Activated CD4-positive, alpha-beta T cell treated with anti-CD3 and anti-CD28 coated beads, Interleukin-2, amount 10 ng/mL, durations not matched to agents 7 days and 5 days (primary cell): ENCODE measurements around the gene MACC1. TPM values are rescaled to one million over a fixed set of nuclear protein-coding genes. Genes with fewer than 3 reads are reported as not detected.
"Not testable (repeated sequence)": the region's sequence is repeated elsewhere in the genome, so short reads cannot be mapped to it uniquely, and the experiment has no call there.

Source experiments
- CTCF ChIA-PET: fragments of 350-600 bp; sonication (Branson Sonifier 250); formaldehyde crosslinking; loops from one replicate; lab custom pipeline; 2021; ENCODE audit warnings: antibody characterized with exemption; lab: Charles Lee
- POLR2A ChIA-PET: fragments of 350-600 bp; sonication (Branson Sonifier 250); formaldehyde crosslinking; loops from one replicate; lab custom pipeline; 2021; ENCODE audit warnings: antibody characterized with exemption; lab: Charles Lee
- DNase-seq: peaks from one replicate; pipeline ENCODE4 v3.0.0-alpha.2; 2020
- H3K27ac Mint-ChIP-seq: one replicate; pipeline ENCODE4 v1.8.0; 2021; ENCODE audit warnings: mild to moderate bottlenecking, moderate library complexity, mixed read lengths
- H3K27me3 Mint-ChIP-seq: one replicate; pipeline ENCODE4 v1.8.0; 2021; ENCODE audit warnings: mixed read lengths
- H3K36me3 Mint-ChIP-seq: one replicate; pipeline ENCODE4 v1.8.0; 2021; ENCODE audit warnings: low read depth, mixed read lengths
- H3K4me1 Mint-ChIP-seq: one replicate; pipeline ENCODE4 v1.8.0; 2021; ENCODE audit warnings: mixed read lengths
- H3K4me3 Mint-ChIP-seq: one replicate; pipeline ENCODE4 v1.8.0; 2021; ENCODE audit warnings: mild to moderate bottlenecking, moderate library complexity, mixed read lengths
- H3K9me3 Mint-ChIP-seq: one replicate; pipeline ENCODE4 v1.8.0; 2021; ENCODE audit warnings: mixed read lengths
- total RNA-seq, 2 experiments: library from RNA; stranded (reverse); gene quantifications; one replicate each; pipeline ENCODE4 v1.2.3, GENCODE V29; 2021

MACC1 gene
- total RNA-seq, 2 experiments from 2014 or later = 0.06 to 0.22 TPM

DNA sequence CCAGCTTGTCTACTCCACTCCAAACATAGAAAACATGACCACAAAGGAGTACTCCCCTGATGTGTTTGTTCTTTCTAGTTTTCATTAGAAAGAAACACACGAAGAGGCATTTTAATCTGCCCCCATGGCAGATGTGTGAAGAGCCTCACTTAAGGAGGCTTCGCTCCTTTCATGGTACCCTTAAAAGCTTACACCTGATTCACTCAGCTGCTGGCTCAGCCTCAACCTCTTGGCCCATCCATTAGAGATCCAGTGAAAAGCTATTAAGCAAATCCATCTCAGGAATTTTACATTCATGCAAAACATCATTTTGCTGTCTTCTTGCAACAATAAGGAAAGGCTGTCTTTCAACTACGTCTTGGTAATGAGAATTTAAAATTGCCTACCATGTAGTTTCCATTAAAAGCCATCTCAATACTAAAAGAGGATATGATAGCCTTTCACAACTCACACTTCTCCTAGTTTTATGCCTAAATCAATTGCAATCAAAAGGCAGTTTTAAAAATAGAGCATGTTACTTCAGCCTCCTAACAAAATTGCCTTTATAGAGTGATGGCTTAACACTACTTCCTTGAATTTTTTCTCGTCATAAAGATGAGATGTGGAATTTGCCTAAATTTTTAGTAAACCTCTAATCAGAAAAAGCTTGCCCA is 22.7 kb downstream of the MACC1 start:
- Mint-ChIP-seq H3K9me3 (no peaks in the 10 kb centered on the region), H3K4me1 (peaks cover 3% of the 10 kb centered on the region), H3K27me3 (no peaks in the 10 kb centered on the region), H3K4me3 (no peak overlapping the region), H3K27ac (no peak overlapping the region), H3K36me3 (no peaks in the 10 kb centered on the region)
- CTCF ChIA-PET = no interaction called here
- DNase-seq = no peak
- POLR2A ChIA-PET = no interaction called here

DNA sequence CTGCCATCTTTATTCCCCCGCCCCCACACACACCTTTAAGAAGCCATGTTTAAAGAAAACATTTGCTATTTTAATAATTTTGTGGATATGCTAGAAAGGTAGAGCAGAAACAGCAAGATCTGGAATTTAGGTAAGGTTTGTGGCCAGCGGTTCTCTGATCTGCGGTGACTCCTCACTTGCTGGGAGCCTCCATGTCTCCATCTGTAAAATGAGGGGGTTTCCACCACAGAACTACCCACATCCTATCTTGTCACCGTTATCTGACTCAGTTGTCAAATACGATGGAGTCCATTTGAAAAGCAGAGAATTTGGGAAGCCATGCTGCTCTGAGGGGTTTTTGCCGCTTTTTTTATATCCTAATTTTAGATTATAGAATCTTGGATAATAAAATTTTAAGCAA is 23.3 kb downstream of the MACC1 start:
- Mint-ChIP-seq H3K27ac (no peak overlapping the region), H3K4me1 (no peaks in the 10 kb centered on the region), H3K9me3 (no peaks in the 10 kb centered on the region), H3K27me3 (no peaks in the 10 kb centered on the region), H3K4me3 (no peak overlapping the region), H3K36me3 (no peaks in the 10 kb centered on the region)
- ChIA-PET POLR2A (no interaction called here), CTCF (no interaction called here)
- no peak for DNase-seq

DNA sequence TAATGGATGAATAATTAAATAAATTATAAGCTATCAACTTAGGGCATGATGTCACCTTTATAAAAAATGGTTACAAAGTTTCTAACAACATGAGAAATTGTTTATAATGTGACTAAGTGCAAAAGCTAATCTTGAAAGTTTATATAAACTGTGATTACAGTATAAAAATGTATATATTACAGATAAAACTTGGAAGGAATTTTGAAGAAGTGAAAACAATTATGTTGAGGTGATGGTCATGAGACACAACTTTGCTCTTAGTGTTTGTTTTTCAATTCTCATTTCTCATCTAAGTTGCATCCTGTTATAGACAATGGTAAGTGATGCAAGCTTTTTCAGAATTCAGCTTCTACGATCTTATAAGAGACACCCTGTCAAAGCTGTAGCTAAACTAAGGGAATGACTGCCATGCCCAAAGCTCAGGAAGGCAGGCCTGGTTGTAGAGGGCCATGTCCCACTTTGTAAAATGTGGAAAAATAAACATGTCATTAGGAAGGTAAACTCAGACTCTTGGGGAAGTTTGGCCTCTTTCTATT is 23.9 kb downstream of the MACC1 start:
- H3K36me3 Mint-ChIP-seq = no peaks in the 10 kb centered on the region
- no peaks in the 10 kb centered on the region for H3K9me3 Mint-ChIP-seq
- DNase-seq = no peak
- H3K27me3 Mint-ChIP-seq = no peaks in the 10 kb centered on the region
- H3K27ac Mint-ChIP-seq = no peak overlapping the region
- ChIA-PET POLR2A (no interaction called here), CTCF (interaction anchor here (0.6 to 0.7 kb wide), 3 partner anchors 13 to 479 kb away, joined by 3 to 9 read pairs (median 3); no protein-coding TSS in a partner anchor)
- H3K4me1 Mint-ChIP-seq = no peaks in the 10 kb centered on the region
- no peak overlapping the region for H3K4me3 Mint-ChIP-seq

DNA sequence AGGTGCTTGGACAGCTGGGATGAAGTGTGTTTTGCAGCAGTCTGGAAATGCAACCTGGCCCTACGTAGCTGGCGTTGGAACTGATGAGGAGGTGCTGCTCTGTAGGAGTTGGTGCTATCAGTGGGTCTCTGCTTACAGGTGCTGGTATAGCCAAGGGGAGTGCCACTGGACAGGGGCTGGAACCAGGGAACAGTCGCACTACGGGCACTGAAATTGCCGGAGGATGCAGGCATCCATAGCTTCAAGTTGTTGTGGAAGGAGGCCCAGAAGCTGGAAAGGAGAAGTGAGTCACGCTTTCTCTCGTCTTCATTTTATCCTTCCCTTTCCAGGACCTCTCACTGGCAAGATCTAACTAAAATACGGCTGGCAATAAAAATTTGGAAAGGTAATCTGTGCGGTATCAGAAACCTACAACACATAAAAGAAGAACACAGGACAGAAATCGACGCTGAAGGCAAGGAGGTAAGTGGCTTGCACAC is 25.8 kb downstream of the MACC1 start:
- POLR2A ChIA-PET = no interaction called here
- Mint-ChIP-seq H3K9me3 (no peaks in the 10 kb centered on the region), H3K27ac (no peak overlapping the region)

DNA sequence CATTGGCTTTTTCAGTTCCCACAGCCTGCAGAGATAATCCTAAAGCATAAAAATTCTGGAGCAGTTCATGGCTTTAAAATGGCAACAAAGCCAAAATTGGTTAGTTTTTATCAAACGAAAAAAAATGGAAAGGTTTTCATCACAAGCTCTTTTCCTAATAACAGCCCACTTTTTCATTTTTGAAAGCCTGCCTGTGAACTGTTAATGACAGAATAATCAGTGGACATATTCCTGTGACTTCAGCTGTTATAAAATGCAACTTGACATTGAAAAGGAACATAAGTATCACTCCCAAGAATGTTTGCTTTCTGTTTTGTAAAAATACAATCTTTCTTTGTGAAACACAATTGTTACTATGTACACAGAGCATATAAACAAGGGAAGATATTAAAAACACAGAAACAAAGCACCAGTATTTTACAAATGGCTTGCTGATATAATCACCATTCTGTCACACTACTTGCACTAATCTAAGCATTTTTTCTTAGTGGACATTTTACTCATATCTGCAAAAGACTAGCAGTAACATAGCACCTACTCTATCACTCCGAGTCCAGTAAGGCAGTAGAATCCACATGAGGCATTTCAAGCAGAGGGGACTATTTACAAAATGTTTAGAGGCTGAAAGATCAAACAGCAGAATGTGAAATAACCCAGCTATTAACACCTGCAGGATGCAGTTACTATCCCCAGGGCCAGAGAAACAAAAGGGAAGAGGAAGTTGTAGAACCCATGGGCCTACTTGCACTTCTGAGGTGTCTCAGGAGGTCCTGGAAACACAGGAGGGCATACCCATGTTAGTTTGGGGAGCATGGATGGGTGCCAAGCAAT is 26.4 kb downstream of the MACC1 start:
- DNase-seq = no peak
- Mint-ChIP-seq H3K27me3 (no peaks in the 10 kb centered on the region), H3K36me3 (no peaks in the 10 kb centered on the region), H3K4me3 (no peak overlapping the region), H3K4me1 (no peaks in the 10 kb centered on the region), H3K9me3 (no peaks in the 10 kb centered on the region), H3K27ac (no peak overlapping the region)
- ChIA-PET CTCF (no interaction called here), POLR2A (no interaction called here)

More for the DNA sequence above, 25.8 kb downstream of the MACC1 start:
- Mint-ChIP-seq H3K36me3 (no peaks in the 10 kb centered on the region), H3K27me3 (no peaks in the 10 kb centered on the region), H3K4me1 (no peaks in the 10 kb centered on the region), H3K4me3 (no peak overlapping the region)
- no peak for DNase-seq
- CTCF ChIA-PET = no interaction called here

DNA sequence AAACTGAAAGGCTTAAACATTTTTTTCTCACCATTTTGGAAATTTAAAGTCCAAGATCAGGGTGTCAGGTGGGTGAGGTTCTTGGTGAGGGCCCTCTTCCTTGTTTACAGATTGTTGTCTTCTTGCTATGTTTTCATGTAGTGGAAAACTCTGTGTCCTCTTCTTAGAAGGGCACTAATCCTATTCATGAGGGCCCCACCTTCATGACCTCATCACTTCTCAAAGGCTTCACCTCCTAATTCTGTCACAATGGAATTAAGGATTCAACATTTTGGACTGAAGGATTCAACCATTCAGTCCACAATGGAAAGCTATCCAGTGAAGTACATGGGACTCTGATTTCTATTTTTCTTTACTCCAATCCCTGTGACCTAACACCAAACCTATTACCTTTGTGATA is 27.3 kb downstream of the MACC1 start:
- no peak overlapping the region for H3K27ac Mint-ChIP-seq
- no peaks in the 10 kb centered on the region for H3K9me3 Mint-ChIP-seq
- H3K4me1 Mint-ChIP-seq = no peaks in the 10 kb centered on the region
- no peaks in the 10 kb centered on the region for H3K27me3 Mint-ChIP-seq
- H3K36me3 Mint-ChIP-seq = no peaks in the 10 kb centered on the region
- CTCF ChIA-PET = no interaction called here
- POLR2A ChIA-PET = no interaction called here
- no peak for DNase-seq
- H3K4me3 Mint-ChIP-seq = no peak overlapping the region

DNA sequence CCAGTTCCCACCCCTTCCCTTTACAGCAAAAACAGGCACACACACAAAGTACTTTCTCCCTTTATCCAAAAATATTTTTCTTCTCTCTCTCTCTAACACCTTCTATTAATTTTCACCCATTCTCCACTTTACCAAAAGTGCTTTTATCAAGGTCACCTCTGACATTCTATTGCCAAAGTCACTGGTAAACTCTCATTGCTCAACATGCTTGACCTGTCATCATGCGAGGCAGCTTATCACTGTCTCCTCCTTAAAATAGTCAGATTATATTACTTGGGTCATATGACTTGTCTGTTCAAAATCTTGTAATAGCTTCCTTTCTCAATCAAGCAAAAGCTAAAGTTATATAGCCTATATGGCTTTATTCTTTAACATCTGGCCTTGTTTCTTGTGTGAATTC is 28.6 kb downstream of the MACC1 start:
- H3K4me3 Mint-ChIP-seq = no peak overlapping the region
- H3K27ac Mint-ChIP-seq = no peak overlapping the region

DNA sequence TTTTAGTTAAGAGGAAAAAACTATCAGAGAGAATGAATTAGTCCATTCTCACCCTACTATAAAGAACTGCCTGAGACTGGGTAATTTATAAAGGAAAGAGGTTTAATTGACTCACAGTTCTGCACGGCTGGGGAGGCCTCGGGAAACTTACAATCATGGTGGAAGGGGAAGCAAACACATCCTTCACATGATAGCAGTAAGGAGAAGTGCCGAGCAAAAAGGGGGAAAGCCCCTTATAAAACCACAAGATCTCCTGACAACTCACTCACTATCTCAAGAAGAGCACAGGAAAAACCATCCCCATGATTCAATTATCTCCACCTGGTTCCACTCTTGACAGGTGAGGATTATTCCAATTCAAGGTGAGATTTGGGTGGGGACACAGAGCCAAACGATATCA is 29.3 kb downstream of the MACC1 start:
- CTCF ChIA-PET = not testable (repeated sequence)

More for the DNA sequence above, 28.6 kb downstream of the MACC1 start:
- Mint-ChIP-seq H3K36me3 (no peaks in the 10 kb centered on the region), H3K9me3 (no peaks in the 10 kb centered on the region), H3K4me1 (no peaks in the 10 kb centered on the region), H3K27me3 (no peaks in the 10 kb centered on the region)
- ChIA-PET POLR2A (no interaction called here), CTCF (no interaction called here)
- no peak for DNase-seq

DNA sequence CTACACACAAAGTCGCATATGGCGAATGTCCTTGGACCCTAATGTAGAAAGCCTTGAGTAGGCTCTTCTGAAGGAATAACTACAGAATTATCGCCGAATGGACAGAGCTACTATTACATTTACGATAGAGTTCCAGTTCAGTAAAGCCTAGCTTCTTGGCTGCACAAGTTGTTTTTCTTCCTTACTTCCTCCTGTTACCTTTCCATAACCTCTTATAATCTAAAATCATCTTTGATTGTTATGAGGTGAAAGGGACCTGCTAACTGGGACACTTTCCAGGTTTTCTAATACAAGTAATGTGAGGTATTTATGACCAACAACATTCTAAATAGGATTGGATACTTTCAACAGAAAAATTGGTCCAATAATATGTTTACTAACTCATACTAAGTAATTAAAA is 31.2 kb downstream of the MACC1 start:
- Mint-ChIP-seq H3K27me3 (no peaks in the 10 kb centered on the region), H3K4me3 (no peak overlapping the region), H3K36me3 (no peaks in the 10 kb centered on the region), H3K4me1 (no peaks in the 10 kb centered on the region), H3K27ac (no peak overlapping the region), H3K9me3 (no peaks in the 10 kb centered on the region)
- no peak for DNase-seq
- CTCF ChIA-PET = no interaction called here
- POLR2A ChIA-PET = no interaction called here

More for the DNA sequence above, 29.3 kb downstream of the MACC1 start:
- H3K9me3 Mint-ChIP-seq, H3K4me1 Mint-ChIP-seq, POLR2A ChIA-PET, DNase-seq, H3K36me3 Mint-ChIP-seq, H3K4me3 Mint-ChIP-seq, H3K27ac Mint-ChIP-seq, H3K27me3 Mint-ChIP-seq: not testable (repeated sequence)

DNA sequence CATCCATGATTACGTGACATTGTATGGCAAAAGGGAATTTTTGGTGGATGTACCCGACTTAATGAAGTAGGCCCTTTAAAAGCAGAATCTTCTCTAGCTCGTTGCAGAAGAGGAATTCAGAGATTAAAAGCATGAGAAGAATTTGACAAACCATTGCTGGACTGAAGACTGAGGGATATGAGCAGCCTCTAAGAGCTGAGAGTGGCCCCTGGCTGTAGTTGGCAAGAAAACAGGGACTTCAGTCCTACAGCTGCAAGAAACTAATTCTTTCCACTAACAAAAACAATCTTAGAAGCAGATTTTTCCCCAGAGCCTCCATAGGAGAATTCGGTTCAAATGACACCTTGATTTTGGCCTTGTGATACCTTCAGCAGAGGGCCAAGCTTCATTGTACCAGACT is 34.1 kb downstream of the MACC1 start:
- Mint-ChIP-seq H3K4me1 (no peaks in the 10 kb centered on the region), H3K27me3 (no peaks in the 10 kb centered on the region), H3K4me3 (no peak overlapping the region), H3K36me3 (no peaks in the 10 kb centered on the region), H3K27ac (no peak overlapping the region), H3K9me3 (no peaks in the 10 kb centered on the region)
- ChIA-PET POLR2A (no interaction called here), CTCF (no interaction called here)
- no peak for DNase-seq

DNA sequence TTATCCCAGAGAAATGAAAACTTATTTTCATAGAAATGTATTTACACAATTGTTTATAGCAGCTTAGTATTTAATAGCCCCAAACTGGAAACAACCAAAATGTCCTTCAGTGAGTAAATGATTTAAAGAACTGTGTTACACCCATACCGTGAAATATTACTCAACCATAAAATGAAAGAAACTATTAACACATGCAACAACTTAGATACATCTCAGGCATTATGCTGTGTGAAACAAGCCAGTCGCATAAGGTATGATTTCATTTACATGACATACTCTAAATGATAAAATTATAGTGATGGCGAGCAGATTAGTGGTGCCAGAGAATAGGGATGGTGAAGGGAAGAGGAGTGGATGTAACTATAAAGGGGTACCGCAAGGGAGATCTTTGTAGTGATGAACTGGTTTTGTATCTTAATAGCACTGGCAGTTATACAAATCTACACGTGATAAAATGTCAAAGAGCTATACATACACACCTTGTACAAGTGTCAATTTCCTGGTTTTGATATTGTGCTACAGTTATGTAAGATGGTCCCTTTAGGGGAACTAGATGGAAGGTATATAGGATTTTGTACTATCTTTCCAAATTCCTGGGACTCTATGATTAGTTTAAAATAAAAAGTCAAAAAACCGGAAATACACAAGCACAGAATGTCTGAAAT is 40.5 kb downstream of the MACC1 start:
- H3K27me3 Mint-ChIP-seq = no peaks in the 10 kb centered on the region
- H3K4me3 Mint-ChIP-seq = no peak overlapping the region
- ChIA-PET POLR2A (no interaction called here), CTCF (no interaction called here)
- H3K4me1 Mint-ChIP-seq = no peaks in the 10 kb centered on the region
- H3K27ac Mint-ChIP-seq = no peak overlapping the region
- no peaks in the 10 kb centered on the region for H3K9me3 Mint-ChIP-seq
- DNase-seq = no peak
- H3K36me3 Mint-ChIP-seq = no peaks in the 10 kb centered on the region

DNA sequence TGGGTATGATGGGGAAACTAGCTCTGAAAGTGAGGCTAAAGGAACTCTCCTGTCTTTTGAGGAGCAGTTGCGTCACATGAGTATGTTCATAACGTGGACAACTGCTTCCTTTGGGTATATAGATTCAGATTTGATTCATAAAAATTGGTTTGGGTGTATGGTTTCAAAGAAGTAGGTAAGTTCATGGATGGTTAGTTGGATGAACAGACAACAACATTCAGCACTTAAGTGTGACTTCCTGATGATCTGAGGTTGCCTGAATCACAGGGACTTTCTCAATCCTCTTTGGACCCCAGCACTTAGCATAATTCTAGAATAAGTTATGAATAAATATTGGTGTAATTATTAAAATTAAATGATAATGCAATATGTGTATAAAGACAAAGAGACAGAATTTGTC is 43.4 kb downstream of the MACC1 start:
- H3K36me3 Mint-ChIP-seq = no peaks in the 10 kb centered on the region
- CTCF ChIA-PET = no interaction called here
- H3K27ac Mint-ChIP-seq = no peak overlapping the region
- no peak overlapping the region for H3K4me3 Mint-ChIP-seq
- no peak for DNase-seq
- H3K27me3 Mint-ChIP-seq = no peaks in the 10 kb centered on the region
- POLR2A ChIA-PET = no interaction called here
- no peaks in the 10 kb centered on the region for H3K9me3 Mint-ChIP-seq
- H3K4me1 Mint-ChIP-seq = no peaks in the 10 kb centered on the region
